NCI-H1092 (cell line): ENCODE measurements around the gene CCR9.

Experiments used
- DNase-seq: peaks from one replicate; lab custom pipeline; 2025; lab: John Stamatoyannopoulos, UW

Gene CCR9

DNA sequence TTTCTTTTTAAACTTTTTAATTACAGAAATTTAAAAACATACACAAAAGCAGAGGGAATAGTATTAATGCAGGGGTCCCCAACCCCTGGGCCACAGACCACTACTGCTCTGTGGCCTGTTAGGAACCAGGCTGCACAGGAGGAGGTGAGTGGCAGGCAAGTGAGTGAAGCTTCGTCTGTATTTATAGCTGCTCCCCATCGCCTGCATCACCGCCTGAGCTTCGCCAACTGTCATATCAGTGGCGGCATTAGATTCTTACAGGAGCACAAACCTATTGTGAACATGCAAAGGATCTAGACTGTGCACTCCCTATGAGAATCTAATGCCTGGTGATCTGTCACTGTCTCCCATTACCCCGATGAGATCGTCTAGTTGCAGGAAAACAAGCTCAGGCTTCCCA is 22.4 kb downstream of the CCR9 start:
- DNase-seq = no peak

DNA sequence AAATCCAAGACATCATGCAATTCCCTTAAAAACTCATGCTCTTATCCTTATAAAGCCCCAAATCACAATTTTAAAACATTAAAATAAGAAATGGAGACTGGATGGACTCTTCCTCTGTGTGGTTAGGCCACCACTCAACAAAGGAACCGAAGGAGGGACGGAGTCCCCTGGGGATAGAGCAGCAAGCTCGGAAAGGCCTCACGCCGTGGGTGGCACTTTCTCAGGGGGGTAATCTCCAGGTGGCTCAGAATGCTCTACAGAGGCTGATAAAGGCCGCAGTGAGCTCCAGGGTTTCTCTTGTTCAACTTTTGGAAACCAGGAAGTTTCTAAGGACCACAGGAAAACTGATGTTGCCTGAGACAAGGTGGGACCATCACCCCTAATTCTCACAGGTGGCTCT is 23.2 kb downstream of the CCR9 start:
- no peak for DNase-seq

DNA sequence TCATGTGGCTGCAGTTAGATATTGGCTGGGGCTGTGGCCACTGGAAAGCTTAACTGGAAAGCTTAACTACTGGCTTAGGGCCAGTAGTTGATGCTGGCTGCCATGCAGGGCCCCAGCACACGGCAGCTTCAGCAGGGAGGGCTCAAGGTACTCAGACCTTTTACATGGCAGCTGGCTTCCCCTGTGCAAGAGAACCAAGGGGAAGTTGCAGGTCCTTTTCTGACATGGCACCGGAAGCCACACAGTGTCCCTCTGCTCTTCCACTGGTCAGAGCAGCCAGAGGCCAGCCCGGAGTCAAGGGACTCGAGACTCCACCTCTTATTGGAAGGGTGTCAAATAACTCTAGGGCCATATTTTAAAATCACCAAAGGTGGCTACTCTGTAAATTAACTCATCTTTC is 24.5 kb downstream of the CCR9 start:
- DNase-seq = no peak

DNA sequence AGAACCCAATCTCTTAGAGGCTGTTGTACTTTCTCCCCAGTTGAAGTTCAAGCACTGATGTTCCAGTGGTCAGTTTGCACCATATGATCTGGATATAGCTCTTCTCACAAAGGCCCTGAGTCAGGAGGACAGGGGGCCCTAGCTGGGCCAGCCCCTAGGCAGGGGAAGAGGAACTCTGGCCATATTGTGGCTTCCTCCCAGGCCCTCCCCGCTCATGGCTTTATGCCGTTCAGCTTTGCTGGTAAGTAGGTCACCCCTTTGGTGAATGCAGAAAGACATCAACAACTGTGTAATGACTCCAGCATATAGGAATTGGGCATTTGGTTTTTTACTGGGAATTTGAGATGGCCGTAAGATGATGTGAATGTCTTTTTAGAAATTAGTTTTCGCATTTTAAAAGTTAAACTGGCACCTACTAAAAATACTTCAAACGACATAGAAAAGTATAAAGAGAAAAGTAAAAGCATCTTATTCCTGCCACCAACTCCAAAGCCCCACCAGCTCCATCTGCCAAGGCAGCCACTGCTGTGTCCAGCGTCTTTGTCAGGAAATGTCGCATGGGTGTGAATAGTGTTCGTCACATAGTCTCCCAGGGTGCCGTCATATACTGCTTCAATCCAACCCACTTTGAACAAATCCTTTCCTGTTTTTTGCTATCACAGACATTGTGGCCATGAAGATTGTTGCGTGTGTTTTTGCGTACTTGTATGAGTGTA is 25.3 kb downstream of the CCR9 start:
- no peak for DNase-seq

- no peak for DNase-seq
Observed at GRCh38 chr3:45912435-45912834, 26.1 kb downstream of the CCR9 start.

DNA sequence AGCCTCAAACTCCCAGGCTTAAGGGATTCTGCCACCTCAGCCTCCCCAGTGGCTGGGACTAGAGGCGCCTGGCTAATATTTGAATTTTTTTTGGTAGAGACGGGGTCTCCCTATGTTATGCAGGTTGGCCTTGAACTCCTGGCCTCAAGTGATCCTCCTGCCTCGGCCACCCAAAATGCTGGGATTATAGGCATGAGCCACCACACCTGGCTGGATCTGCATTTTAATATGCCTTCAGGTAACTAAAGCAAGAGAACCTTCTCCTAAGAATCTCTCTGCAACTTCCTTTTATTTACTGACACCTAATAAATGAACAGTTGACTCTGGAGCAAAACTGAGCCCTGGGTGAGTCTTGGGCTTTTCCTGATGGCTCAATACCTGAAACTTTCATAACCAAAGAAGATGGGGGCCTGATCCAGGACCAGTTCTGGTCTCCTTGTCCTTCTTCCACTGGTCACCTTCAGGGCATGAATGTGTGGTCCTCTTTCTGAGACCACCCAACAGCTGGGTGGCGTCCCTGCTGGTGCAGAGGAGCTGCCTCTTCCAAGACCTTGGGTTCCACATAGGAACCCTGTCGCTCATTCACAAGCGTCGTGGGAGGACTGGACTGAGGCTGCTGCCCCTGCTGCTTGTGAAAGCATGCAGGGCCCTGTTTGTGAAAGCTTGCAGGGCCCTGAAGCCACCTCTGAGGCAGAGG is 28.2 kb downstream of the CCR9 start:
- no peak for DNase-seq

DNA sequence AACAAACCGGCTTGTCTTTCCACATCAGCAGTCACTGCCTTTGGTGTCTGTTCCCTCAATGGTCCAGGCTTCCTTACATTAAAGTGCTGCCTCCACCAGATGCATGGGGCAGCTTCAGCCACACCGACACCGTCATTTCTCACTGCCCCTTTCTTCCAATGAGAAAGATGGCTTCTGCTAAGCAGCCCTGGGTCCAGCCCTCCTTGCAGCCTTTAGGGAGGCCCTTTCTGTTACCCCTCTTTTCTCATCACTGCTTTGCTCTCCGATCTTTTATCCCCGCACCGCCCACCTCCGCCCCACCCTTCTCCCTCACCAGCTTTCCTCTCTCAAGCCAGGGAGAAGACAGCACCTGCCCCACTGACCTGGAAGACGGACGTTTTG is 28.7 kb downstream of the CCR9 start:
- no peak for DNase-seq

DNA sequence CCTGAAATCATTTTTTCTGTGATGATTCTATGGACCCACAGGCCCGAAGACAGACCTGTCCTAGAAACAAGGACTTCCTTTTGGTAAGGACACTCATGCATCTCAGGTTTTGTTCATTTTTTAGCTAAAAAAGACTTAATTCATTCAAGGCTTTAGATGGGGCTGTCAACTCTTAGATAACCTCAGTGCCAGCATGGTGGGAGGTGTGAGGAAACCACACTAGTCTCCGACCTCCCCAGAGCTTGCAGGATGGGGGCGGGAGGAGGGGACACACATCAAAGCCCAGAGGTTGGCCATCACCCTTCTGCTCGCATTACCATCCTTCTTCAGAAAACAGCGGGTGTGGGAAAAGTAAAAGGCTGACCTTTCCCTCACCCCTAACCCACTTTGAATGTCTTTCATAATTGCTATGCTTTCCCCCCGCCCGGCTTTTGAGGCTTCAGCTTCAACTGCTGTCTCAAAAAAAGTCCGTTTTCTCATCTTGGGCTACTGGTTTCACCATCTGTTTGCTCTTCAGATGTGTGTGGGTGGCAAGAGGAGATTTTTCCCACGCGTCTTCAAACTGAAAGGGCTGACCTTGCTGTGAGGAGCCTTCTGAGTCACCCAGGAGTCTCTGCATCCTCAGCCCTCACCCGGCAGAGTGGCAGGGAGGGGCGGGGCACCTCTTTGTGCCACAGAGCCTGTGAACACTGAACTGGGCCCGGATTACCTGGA is 29.3 kb downstream of the CCR9 start:
- no peak for DNase-seq

DNA sequence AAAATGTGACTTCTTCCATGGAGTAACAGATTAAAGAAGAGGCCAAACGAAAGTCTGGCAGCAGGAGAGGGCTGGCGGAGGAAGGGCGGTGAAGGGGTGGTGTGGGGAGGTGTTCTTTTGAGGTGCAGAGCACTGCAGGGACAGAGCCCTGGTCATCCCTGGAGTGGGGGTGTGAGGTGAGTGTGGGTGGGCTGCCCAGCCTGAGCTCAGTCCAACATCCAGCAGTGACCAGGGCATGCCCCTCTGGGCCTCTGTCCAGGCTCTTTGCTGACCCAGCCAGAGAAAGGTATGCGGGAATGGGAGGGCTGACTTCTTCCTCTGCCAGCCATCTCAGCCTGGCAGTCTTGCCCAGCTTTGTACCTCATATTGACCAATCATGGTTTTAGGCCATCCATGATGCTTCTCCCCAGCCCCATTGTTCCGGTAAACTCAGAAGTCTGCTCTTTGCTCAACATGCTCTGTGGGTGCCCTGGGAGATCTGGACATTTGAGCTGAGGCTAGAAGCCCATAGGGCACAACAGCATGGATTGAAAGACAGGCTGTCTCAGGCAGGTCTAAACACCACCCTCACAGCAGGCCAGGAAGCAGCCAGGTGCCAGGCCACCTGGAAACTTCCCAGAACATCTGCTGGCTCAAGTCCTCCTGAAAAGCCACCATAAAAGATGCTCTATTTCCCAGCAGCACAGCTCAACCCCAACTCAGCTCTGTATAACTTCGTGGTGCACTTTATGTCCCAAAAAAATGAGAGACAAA is 31.0 kb downstream of the CCR9 start:
- DNase-seq = no peak

- DNase-seq = no peak
Observed at GRCh38 chr3:45921158-45922038, 35.1 kb downstream of the CCR9 start.

DNA sequence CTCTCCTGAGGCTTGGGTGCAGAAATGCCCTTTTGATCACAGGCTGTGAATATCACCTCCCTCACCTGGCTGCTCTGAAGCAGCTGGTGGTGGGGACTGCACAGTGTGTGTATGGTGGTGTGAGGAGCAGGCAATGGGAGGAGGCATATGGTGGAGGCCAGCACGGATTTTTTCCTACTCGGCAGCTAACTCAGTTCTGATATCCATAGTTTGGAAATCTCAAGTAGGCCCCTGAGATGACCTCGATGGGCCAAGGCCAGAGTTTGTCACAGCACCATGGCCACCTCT is 35.6 kb downstream of the CCR9 start:
- no peak for DNase-seq

DNA sequence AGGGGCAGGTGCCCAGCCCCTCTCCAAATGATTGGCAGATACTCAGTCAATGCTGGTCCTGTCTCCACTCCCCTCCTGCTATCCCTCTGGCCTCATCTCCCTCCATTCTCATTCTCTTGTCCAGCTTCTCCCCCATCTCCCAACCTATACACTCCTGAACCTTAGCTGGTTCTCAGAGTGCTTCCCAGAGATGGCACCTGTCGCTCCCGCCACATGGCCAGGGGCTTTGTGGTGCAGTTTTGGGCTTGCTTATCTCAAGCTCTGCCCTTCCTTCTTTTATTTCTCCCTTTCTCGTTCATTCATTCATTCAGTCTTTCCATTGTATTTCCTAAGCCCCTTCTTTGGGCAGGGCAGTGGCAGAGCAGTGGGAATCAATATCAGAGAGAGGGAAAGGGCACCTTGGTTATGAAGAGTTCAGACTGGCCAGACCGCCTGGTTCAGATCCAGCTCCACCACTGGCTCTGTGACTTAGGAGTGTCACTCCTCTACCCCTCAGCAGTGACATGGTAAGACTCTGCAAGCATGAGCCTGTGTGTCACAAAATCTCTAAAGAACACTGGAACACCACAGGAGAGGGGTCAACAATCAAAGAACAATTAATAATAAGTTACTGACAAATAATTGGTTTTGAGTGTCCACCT is 36.7 kb downstream of the CCR9 start:
- DNase-seq = no peak

DNA sequence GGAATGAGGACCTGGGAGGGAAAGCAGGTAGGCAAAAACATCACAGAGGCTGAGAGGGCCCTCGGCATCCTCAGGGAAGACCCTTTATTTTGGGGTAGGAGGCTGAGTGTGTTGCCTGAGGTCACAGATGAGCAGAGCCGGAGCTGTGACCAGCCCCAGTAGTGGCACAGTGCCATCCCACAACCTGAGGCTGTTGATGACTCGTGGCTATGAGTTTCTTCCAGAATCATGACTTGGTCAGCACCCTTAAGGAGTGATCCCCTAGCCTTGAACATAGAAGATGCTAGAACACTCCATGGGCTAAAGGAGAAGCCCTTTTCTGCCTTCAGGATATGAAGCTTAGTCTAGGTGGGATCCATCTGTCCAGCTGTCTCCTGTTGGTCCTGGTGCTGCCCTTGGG is 37.4 kb downstream of the CCR9 start:
- no peak for DNase-seq

DNA sequence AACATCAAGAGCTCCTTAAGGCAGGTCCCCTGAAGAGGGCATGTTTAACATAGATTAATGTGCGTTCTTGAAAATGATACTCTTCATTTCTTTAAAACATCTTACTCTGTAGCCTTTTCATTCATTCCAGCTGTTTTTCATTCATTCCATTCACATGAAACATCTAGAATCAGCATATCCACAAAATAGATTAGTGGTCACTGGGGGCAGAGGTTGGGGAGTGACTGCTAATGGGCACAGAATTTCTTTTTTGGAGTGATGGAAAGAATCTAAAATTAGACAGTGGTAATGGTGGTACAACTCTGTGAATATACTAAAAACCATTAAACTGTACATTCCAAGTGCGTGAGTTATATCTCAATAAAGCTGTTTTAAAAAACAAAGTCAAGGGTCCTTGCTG is 41.5 kb downstream of the CCR9 start:
- no peak for DNase-seq

- no peak for DNase-seq
Observed at GRCh38 chr3:45929042-45929679, 42.8 kb downstream of the CCR9 start.

GRCh38 chr3:45931496-45931895 is 45.2 kb downstream of the CCR9 start:
- DNase-seq = no peak

- DNase-seq = no peak
Observed at GRCh38 chr3:45932112-45932511, 45.8 kb downstream of the CCR9 start.

DNA sequence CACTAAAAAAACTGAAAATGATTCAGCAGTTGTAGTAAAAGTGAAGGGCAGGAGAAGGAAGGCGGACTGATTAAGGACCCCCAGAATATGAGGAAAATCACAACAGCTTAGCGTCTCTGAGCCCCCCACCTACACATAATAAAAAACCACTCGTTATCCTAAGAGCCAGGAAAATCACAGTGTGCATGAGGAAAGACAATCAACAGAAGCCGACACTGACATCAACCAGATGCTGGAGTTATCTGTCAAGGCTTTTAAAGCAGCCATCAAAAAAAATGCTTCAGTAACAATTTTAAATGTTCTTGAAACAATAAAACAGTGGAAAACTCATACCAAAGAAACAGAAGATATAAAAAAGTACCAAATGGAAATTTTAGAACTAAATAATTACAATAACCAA is 47.2 kb downstream of the CCR9 start:
- DNase-seq = no peak

DNA sequence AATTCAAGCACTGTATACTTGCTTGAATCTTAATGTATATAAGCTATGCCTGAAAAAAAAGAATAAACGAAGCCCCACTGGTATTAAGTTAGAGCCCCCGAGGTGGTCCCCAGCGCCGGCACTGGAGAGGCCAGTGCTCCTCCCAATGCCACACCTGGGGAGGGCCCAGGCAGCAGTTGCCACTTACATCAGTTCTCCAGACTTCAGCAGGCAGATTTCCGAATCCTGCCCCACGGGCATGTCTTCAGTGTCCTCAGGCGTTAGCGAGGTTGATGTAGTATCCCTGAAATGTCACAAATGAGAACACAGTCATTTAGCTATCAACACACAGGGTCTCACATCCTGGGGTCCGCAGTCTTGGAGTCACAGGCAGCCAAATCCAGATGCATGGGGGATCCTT is 49.9 kb downstream of the CCR9 start:
- DNase-seq = no peak

DNA sequence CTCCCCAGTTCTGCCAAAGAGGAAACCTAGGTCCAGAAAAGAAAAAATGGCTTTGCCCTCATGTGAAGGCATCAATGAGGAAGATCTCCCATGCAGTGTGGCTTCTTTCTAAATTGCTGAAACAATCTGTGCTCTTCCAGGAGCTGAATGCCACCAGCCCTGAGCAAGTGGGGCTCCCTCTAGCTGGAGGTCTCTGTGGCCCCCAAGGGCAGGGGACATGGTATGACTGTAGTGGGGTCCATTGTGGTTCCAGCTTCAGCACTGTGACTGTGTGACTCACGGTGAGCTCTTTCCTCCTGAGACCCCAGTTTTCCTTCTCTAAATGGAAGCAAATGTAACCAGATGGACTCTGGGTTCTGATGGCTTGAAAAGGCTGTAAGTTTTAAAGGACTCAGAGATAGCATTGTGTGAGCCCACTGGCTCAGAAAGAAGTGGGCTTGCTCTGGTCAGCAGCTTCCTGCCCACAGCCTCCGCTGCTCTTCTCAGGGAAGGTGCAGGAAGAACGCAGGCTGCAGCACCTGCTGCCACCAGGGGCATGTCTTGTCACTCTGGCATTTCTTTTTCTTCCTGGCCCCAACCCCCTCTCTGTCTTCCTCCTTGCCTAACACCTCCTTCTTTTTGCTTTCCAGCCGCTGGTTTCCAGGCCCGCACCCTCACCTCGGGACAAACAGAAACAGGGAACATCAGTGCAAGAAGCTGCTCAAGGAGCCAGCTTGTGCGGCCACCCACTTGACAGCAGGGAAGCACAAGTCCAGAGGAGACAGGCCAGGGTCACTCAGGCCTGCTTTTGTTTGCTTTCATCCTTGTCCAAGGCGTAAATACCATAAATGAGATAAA is 51.1 kb downstream of the CCR9 start:
- no peak for DNase-seq
